Osteocyte (in vitro differentiated cells): Measurements from ENCODE around the gene SERPINA12. TPM values are rescaled to one million over a fixed set of nuclear protein-coding genes. Genes with fewer than 3 reads are reported as not detected.
"Not testable (repeated sequence)": the region's sequence is repeated elsewhere in the genome, so short reads cannot be mapped to it uniquely, and the experiment has no call there.

Source experiments
- DNase-seq: peaks from one replicate; pipeline ENCODE4 v3.0.0; 2021; ENCODE audit warnings: mixed read lengths; ENCODE audit not compliant: unreplicated experiment; ENCODE audit errors: extremely low spot score
- H3K27ac Mint-ChIP-seq: one replicate; pipeline ENCODE4 v1.8.0; 2021; ENCODE audit warnings: mild to moderate bottlenecking, mixed read lengths; ENCODE audit not compliant: unreplicated experiment
- H3K27me3 Mint-ChIP-seq: one replicate; pipeline ENCODE4 v1.8.0; 2021; ENCODE audit warnings: mixed read lengths; ENCODE audit not compliant: unreplicated experiment
- H3K36me3 Mint-ChIP-seq: one replicate; pipeline ENCODE4 v1.8.0; 2021; ENCODE audit warnings: mixed read lengths; ENCODE audit not compliant: unreplicated experiment
- H3K4me1 Mint-ChIP-seq: one replicate; pipeline ENCODE4 v1.8.0; 2021; ENCODE audit warnings: mixed read lengths; ENCODE audit not compliant: unreplicated experiment
- H3K4me3 Mint-ChIP-seq: one replicate; pipeline ENCODE4 v1.8.0; 2021; ENCODE audit warnings: mild to moderate bottlenecking, moderate library complexity, mixed read lengths; ENCODE audit not compliant: unreplicated experiment
- H3K9me3 Mint-ChIP-seq: one replicate; pipeline ENCODE4 v1.8.0; 2021; ENCODE audit warnings: mixed read lengths; ENCODE audit not compliant: unreplicated experiment
- total RNA-seq: library from RNA; stranded (reverse); gene quantifications from 2 replicates; pipeline ENCODE4 v1.2.1, GENCODE V29; 2021
- TF ChIP-seq, protein P1 (sequence below): fragments of 200-600 bp; sonication (generic); IDR thresholded peaks from 2 replicates; pipeline ENCODE4 v1.5.0; 2021; ENCODE audit warnings: antibody characterized with exemption, mild to moderate bottlenecking, moderate library complexity

Gene SERPINA12
- total RNA-seq, 1 donor from 2014 or later = not detected

DNA sequence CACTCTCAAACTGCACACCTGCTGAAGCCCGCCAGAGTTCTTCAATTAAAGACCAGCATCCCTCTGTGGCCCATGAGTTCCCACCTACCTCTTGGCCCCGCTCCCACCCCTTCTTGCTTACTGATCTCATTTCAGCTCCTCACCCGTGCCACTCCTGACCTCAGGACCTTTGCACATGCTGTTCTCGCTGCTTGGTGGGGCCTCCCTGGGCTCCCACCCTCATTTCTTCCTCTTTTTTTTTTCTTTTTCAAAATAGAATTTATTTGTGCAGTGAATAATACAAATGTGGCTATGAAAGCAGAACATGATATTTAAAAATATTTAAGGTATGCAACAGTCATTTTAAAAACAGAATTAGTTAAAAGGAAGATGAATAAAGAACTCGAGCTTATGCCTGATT lies 24.8 kb downstream of the SERPINA12 start:
- H3K4me3 Mint-ChIP-seq = no peak overlapping the region
- TF ChIP-seq, protein P1, sequence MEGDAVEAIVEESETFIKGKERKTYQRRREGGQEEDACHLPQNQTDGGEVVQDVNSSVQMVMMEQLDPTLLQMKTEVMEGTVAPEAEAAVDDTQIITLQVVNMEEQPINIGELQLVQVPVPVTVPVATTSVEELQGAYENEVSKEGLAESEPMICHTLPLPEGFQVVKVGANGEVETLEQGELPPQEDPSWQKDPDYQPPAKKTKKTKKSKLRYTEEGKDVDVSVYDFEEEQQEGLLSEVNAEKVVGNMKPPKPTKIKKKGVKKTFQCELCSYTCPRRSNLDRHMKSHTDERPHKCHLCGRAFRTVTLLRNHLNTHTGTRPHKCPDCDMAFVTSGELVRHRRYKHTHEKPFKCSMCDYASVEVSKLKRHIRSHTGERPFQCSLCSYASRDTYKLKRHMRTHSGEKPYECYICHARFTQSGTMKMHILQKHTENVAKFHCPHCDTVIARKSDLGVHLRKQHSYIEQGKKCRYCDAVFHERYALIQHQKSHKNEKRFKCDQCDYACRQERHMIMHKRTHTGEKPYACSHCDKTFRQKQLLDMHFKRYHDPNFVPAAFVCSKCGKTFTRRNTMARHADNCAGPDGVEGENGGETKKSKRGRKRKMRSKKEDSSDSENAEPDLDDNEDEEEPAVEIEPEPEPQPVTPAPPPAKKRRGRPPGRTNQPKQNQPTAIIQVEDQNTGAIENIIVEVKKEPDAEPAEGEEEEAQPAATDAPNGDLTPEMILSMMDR = no peak
- H3K4me1 Mint-ChIP-seq = peaks cover 32% of the 10 kb centered on the region
- no peaks in the 10 kb centered on the region for H3K9me3 Mint-ChIP-seq
- no peaks in the 10 kb centered on the region for H3K36me3 Mint-ChIP-seq
- peaks cover 4% of the 10 kb centered on the region for H3K27me3 Mint-ChIP-seq
- DNase-seq = no peak
- H3K27ac Mint-ChIP-seq = no peak overlapping the region

DNA sequence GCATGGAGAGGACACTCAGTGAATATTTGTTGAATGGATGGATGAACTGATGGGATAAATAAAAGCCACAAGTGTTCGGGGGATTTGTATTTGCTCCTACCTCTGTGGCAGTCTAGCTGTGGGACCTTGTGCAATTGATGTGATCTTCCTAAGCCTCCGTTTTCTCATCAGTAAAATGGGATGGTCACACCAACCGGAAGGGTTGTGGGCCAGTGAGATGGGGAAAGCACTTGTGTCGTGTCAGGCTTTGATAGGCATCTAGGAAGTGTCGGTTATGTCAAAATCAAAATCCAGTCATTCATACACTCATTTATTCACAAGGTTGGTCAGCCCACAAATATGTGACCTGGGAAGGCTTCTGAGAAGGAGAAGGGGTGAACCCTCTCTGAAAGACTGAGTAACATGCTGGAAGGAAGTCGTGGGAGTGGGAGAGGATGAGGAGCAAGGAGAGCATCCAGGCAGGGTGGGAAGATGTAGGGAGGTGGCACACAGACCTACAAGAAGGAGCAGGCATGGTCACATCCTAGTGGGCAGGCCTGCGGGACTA lies 25.5 kb downstream of the SERPINA12 start:
- Mint-ChIP-seq H3K4me1 (peaks cover 32% of the 10 kb centered on the region), H3K4me3 (no peak overlapping the region), H3K27ac (no peak overlapping the region), H3K9me3 (peaks cover 3% of the 10 kb centered on the region), H3K27me3 (peaks cover 4% of the 10 kb centered on the region), H3K36me3 (no peaks in the 10 kb centered on the region)
- TF ChIP-seq, protein P1 = no peak
- DNase-seq = no peak

DNA sequence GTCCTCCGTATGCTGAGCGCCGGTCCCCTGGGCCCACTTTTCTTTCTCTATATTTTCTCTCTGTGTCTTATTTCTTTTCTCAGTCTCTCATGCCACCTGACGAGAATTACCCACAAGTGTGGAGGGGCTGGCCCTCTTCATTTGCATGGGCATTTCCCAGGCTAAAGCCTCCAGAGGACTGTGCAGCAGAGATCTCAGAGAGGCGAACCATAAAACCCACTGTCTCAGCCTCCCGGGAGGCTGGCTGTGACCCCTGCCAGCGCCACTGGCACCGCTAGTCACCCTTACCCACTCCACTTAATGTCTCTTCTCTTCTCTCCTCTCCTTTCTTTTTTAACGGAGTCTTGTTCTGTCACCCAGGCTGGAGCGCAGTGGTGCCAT lies 26.2 kb downstream of the SERPINA12 start:
- Mint-ChIP-seq H3K36me3 (no peaks in the 10 kb centered on the region), H3K27ac (no peak overlapping the region), H3K27me3 (peaks cover 4% of the 10 kb centered on the region), H3K9me3 (peaks cover 5% of the 10 kb centered on the region), H3K4me1 (peaks cover 32% of the 10 kb centered on the region), H3K4me3 (no peak overlapping the region)
- DNase-seq = no peak
- TF ChIP-seq, protein P1 = no peak

DNA sequence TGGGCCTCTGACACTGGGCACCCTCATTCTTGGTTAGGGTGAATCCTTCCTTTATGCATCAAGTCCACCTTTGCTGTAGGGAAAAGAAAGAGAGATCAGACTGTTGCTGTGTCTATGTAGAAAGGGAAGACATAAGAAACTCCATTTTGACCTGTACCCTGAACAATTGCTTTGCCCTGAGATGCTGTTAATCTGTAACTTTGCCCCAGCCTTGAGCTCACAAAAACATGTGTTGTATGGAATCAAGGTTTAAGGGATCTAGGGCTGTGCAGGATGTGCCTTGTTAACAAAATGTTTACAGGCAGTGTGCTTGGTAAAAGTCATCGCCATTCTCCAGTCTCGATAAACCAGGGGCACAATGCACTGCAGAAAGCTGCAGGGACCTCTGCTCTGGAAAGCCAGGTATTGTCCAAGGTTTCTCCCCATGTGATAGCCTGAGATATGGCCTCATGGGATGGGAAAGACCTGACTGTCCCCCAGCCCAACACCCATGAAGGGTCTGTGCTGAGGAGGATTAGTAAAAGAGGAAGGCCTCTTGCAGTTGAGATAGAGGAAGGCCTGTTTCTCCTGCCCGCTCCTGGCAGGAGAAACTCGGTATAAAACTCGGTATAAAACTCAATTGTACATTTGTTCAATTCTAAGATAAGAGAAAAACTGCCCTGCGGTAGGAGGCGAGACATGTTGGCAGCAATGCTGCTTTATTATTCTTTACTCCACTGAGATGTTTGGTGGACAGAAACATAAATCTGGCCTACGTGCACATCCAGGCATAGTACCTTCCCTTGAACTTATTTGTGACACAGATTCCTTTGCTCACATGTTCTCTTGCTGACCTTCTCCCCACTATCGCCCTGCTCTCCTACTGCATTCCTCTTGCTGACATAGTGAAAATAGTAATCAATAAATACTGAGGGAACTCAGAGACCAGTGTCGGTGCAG lies 26.9 kb downstream of the SERPINA12 start:
- not testable (repeated sequence) for H3K27ac Mint-ChIP-seq, H3K9me3 Mint-ChIP-seq
- peaks cover 32% of the 10 kb centered on the region for H3K4me1 Mint-ChIP-seq

DNA sequence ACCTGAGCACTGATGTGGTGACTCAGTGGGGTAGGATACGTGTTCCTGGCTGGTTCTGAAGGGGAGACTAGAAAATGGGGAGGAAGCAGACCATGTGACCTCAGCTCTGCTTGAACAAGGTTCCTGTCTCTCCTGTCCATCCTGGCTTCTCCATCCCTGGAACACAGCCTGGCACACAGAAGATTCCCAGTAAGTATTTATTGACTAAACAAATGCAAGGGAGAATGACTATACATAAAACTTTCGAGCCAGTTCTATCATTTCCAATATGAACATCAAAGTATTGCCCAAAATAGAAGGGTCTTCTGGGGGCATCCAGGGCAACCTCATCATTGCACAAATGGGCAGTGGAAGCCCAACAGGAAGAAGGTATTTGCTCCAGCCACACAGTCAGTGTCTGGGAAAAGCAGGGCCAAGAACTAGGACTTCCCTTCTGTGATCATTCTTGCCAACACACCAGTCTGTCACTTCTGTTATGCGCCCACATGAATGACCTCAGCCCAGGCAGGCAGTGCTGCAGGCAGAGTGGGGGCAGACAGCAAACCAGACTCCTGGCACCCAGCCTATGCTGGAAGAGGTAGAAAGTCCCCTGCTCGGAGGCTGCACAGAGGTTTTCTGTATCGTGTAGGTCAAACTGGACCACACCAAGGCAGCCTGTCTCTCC lies 27.7 kb downstream of the SERPINA12 start:
- peaks cover 5% of the 10 kb centered on the region for H3K9me3 Mint-ChIP-seq
- no peak overlapping the region for H3K4me3 Mint-ChIP-seq
- H3K27ac Mint-ChIP-seq = no peak overlapping the region
- H3K4me1 Mint-ChIP-seq = peaks cover 32% of the 10 kb centered on the region
- H3K36me3 Mint-ChIP-seq = no peaks in the 10 kb centered on the region
- TF ChIP-seq, protein P1 = no peak
- H3K27me3 Mint-ChIP-seq = no peaks in the 10 kb centered on the region
- DNase-seq = no peak

More for the DNA sequence above, 26.9 kb downstream of the SERPINA12 start:
- H3K27me3 Mint-ChIP-seq, H3K36me3 Mint-ChIP-seq, H3K4me3 Mint-ChIP-seq, DNase-seq: not testable (repeated sequence)
